Sigmoid colon (tissue), 7 donors: ENCODE results near the gene ANKS1A. TPM values are rescaled to one million over a fixed set of nuclear protein-coding genes. Genes with fewer than 3 reads are reported as not detected.
"Not testable (repeated sequence)": the region's sequence is repeated elsewhere in the genome, so short reads cannot be mapped to it uniquely, and the experiment has no call there.

Source experiments
- DNase-seq: peaks from one replicate; pipeline ENCODE4 v3.0.0-alpha.2; 2019
- H3K27ac ChIP-seq, 4 donors: fragments of 200-600 bp; sonication (generic); one replicate each; pipeline ENCODE4 v1.5.1; 2016 to 2019; ENCODE audit warnings: mild to moderate bottlenecking in 1 of 4
- H3K27me3 ChIP-seq, 3 donors: fragments of 200-600 bp; sonication (generic); one replicate each; pipeline ENCODE4 v1.5.1; 2019; ENCODE audit warnings: mild to moderate bottlenecking in 1 of 3
- H3K36me3 ChIP-seq, 4 donors: fragments of 200-600 bp; sonication (generic); one replicate each; pipeline ENCODE4 v1.5.1; 2016 to 2019
- H3K4me1 ChIP-seq, 4 donors: fragments of 200-600 bp; sonication (generic); one replicate each; pipeline ENCODE4 v1.5.1; 2017 to 2019
- H3K4me3 ChIP-seq, 4 donors: fragments of 200-600 bp; sonication (generic); one replicate each; pipeline ENCODE4 v1.5.1; 2017 to 2019; ENCODE audit warnings: mild to moderate bottlenecking in 2 of 4, moderate library complexity in 1 of 4
- H3K9me3 ChIP-seq, 4 donors: fragments of 200-600 bp in 3 of 4; sonication (generic) in 3 of 4; one replicate each; pipeline versions ENCODE4 v1.5.1 to v1.6.1; 2013 to 2019
- CTCF ChIP-seq, 4 experiments: fragments of 450-650 bp in 3 of 4; fragments of 200-600 bp in 1 of 4; IDR thresholded peaks; one replicate each; pipeline ENCODE4 v1.5.1; 2016 to 2019; ENCODE audit warnings: antibody characterized with exemption in 4 of 4, mild to moderate bottlenecking in 3 of 4, moderate library complexity in 2 of 4
- EP300 ChIP-seq, 4 donors: sonication (generic); formaldehyde crosslinking; IDR thresholded peaks; one replicate each; pipeline ENCODE4 v1.6.1; 2017; ENCODE audit warnings: antibody characterized with exemption in 4 of 4
- POLR2A ChIP-seq, 2 donors: fragments of 450-650 bp; IDR thresholded peaks; one replicate each; pipeline ENCODE4 v1.6.1; 2016; ENCODE audit warnings: antibody characterized with exemption in 2 of 2, mild to moderate bottlenecking in 2 of 2, moderate library complexity in 2 of 2
- POLR2AphosphoS5 ChIP-seq, 4 donors: sonication (generic); formaldehyde crosslinking; IDR thresholded peaks; one replicate each; pipeline ENCODE4 v1.6.1; 2017; ENCODE audit warnings: antibody characterized with exemption in 4 of 4
- WGBS, 2 donors: extraction: QIAGEN DNeasy Blood & Tissue Kit; methylation state at CpG; one replicate each; pipeline ENCODE4 v1.1.7; 2013; 5-methylcytosine and 5-hydroxymethylcytosine counted together
- intact Hi-C: fragments of 100-400 bp; cut with DNase I; formaldehyde crosslinking; loops from one replicate; pipeline ENCODE4 v1.15.1; 2023
- polyA plus RNA-seq, 3 donors: library from polyadenylated mRNA; stranded (reverse); fragments of 200-250 nt; gene quantifications; one replicate each; pipeline ENCODE4 v1.2.3, GENCODE V29; 2013
- total RNA-seq, 4 donors: library from RNA; depleted of rRNA; stranded (reverse); fragments of >200 nt; gene quantifications; one replicate each; pipeline ENCODE4 v1.1.0, GENCODE V29; 2016
- donor health status: healthy with polysubstance abuse.
- donor health status: Bipolar disorder and iron deficiency.
- donor health status: healthy.

The ANKS1A gene
- total and polyA plus RNA-seq, 7 donors: 9.0 to 60.1 (median 37.8) TPM

- Histone ChIP-seq H3K9me3 (no peaks in the 10 kb centered on the region), H3K27me3 (no peaks in the 10 kb centered on the region), H3K36me3 (no peaks in the 10 kb centered on the region), H3K27ac (no peak overlapping the region), H3K4me1 (peaks cover 0 to 26% (median 12%) of the 10 kb centered on the region in 4 donors), H3K4me3 (no peak overlapping the region)
- intact Hi-C loops: no loop called here
- no peak for TF ChIP-seq CTCF (IDR thresholded peaks at IDR 0.05)
- TF ChIP-seq POLR2AphosphoS5 (IDR thresholded peaks at IDR 0.05): no peak
- TF ChIP-seq POLR2A (IDR thresholded peaks at IDR 0.05): no peak
- no peak for TF ChIP-seq EP300 (IDR thresholded peaks at IDR 0.05)
- DNase-seq: no peak
- WGBS, 2 donors: 62 to 85% methylated on average over 4 of the region's 4 CpGs
Measured at GRCh38 chr6:34929241-34929978, 40.4 kb downstream of the ANKS1A start.

GRCh38 chr6:34930221-34930620 lies 41.2 kb downstream of the ANKS1A start:
- TF ChIP-seq POLR2A (IDR thresholded peaks at IDR 0.05) (no peak), POLR2AphosphoS5 (IDR thresholded peaks at IDR 0.05) (no peak), CTCF (IDR thresholded peaks at IDR 0.05) (no peak), EP300 (IDR thresholded peaks at IDR 0.05) (no peak)
- Histone ChIP-seq H3K27me3 (no peaks in the 10 kb centered on the region), H3K36me3 (no peaks in the 10 kb centered on the region), H3K4me1 (peaks cover 0 to 26% (median 12%) of the 10 kb centered on the region in 4 donors), H3K4me3 (no peak overlapping the region), H3K9me3 (no peaks in the 10 kb centered on the region), H3K27ac (no peak overlapping the region)
- no peak for DNase-seq
- intact Hi-C loops: no loop called here
- WGBS, 2 donors: 74 to 87% methylated on average over 3 of the region's 3 CpGs

- DNase-seq: not testable (repeated sequence)
Measured at GRCh38 chr6:34932202-34932601, 43.1 kb downstream of the ANKS1A start.

GRCh38 chr6:34934516-34934915 lies 45.5 kb downstream of the ANKS1A start:
- 58 to 60% methylated on average over 5 of the region's 5 CpGs for WGBS, 2 donors
- H3K27me3 ChIP-seq: no peaks in the 10 kb centered on the region
- H3K27ac ChIP-seq: peak overlapping the region in 1 of 4 donors; percentile 6
- intact Hi-C loops: no loop called here
- no peaks in the 10 kb centered on the region for H3K9me3 ChIP-seq
- H3K4me3 ChIP-seq: no peak overlapping the region
- peaks cover 0 to 13% (median 9%) of the 10 kb centered on the region in 4 donors for H3K4me1 ChIP-seq
- DNase-seq: peak; percentile 95
- no peaks in the 10 kb centered on the region for H3K36me3 ChIP-seq
- TF ChIP-seq EP300 (IDR thresholded peaks at IDR 0.05): no peak
- TF ChIP-seq POLR2AphosphoS5 (IDR thresholded peaks at IDR 0.05): peak in 3 of 4 donors; percentile 10 to 28 (median 19)

More at GRCh38 chr6:34932202-34932601, 43.1 kb downstream of the ANKS1A start:
- H3K9me3 ChIP-seq, H3K27me3 ChIP-seq, H3K36me3 ChIP-seq, intact Hi-C loops, H3K4me3 ChIP-seq, H3K27ac ChIP-seq: not testable (repeated sequence)
- WGBS, 2 donors: 96 to 97% methylated on average over 12 of the region's 12 CpGs
- H3K4me1 ChIP-seq: peaks cover 0 to 13% (median 9%) of the 10 kb centered on the region in 4 donors

- H3K27ac ChIP-seq: no peak overlapping the region
- intact Hi-C loops: no loop called here
- DNase-seq: no peak
- no peaks in the 10 kb centered on the region for H3K27me3 ChIP-seq
- WGBS, 2 donors: 67 to 68% methylated on average over 3 of the region's 3 CpGs
- TF ChIP-seq EP300 (IDR thresholded peaks at IDR 0.05) (no peak), CTCF (IDR thresholded peaks at IDR 0.05) (no peak), POLR2A (IDR thresholded peaks at IDR 0.05) (no peak), POLR2AphosphoS5 (IDR thresholded peaks at IDR 0.05) (no peak)
- no peaks in the 10 kb centered on the region for H3K36me3 ChIP-seq
- H3K4me1 ChIP-seq: peaks cover 0 to 13% (median 9%) of the 10 kb centered on the region in 4 donors
- no peak overlapping the region for H3K4me3 ChIP-seq
- H3K9me3 ChIP-seq: no peaks in the 10 kb centered on the region
Measured at GRCh38 chr6:34938268-34938667, 49.2 kb downstream of the ANKS1A start.
